Measurements from ENCODE around the gene SUMO3. TPM values are rescaled to one million over a fixed set of nuclear protein-coding genes. Genes with fewer than 3 reads are reported as not detected.
"Not testable (repeated sequence)": the region's sequence is repeated elsewhere in the genome, so short reads cannot be mapped to it uniquely, and the experiment has no call there.

Gene SUMO3
- total RNA-seq, 1 donor from 2014 or later: 75.2 TPM

DNA sequence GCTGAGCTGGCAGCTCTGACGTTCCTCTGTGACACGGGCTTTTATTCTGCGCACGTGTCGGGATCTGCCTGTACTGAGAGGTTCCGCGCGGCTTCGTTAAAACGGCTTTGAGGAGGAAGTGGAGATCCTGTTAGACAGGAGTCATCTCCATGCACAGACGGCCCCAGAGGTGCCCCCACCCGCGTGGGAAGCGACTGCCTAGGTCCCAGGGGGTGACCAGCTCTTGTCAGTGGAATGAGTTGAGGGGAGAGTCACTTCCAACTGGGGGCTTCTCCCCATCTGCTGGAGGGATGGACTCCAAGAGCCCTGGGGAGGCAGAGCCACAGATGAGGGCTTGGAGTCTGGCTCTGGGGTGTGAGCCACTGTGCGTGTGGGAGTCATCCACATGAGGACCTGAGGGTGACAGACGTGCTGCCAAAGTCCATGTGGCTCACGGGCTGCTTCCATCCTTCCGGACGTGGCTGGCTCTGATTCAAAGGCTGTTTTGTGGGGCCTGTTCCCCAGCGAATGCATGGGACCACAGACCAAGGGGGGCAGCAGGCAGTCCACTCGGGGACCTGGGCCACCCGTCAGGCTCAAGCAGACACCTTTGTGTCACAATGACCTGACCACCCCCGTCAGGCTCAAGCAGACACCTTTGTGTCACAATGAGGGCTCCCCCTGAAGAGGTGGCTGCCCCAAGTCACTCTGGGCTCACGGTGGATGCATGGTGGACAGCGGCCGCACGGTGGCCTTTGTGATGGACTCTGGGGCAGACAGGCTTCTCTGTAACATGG, 28.8 kb upstream of the SUMO3 start:
- DNase-seq: peak; percentile 66

- no peak for DNase-seq
Observed at GRCh38 chr21:44846224-44846484, 28.3 kb upstream of the SUMO3 start.

GRCh38 chr21:44845418-44846223, 27.8 kb upstream of the SUMO3 start:
- DNase-seq: peak; percentile 71

DNA sequence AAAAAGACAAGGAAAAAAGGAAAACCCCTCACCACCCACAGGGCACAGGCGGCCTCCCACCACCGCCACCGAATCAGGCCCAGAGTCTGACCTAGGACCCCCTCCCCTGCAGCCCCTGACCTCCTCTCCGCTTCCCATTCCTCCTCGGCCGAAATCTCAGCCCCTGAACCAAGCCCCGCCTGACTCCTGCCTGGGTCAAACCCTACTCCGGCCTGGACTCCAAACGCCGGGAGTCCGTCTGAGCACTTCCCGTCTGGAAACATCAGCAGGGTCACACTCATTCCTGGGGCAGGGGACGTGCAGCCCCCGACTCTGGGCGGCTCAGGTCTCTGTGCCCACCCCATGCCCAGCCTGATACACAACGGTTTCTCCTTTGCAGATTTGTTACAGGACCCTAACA, 26.4 kb upstream of the SUMO3 start:
- no peak for DNase-seq

DNA sequence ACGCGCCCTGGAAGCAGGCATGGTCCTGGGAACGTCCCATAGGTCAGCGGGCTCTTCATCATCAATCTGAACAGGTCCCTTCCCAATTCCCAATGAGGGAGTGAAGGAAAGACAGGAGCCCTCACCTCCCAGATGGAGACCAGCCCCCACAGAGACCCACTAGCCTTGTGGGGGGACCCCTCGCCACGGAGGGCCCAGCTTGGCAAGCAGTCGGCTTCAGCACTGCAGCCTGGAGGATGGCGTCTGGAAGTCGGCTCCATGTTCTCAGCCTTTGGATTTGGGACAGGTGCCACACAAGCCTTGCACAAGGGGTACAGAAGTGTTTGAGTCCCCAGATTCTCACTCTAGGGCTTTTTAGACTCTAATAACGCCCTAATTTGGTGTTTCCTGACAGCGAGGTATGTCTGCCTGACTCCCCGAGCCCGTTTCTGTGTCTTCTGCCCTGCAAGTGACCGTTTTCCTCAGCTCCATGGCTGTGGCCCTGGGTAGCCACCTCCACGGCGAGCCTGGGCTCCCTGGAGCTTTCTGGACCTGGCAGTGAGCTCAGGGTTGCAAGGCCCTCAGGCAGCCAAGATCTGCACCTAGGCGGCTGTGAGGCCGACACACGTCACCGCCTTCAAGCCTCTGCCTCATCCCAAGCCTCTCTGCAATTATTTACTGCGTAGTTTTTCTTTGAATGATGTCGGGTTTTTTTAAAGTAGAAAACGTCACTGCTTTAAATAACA, 25.0 kb upstream of the SUMO3 start:
- no peak for DNase-seq

DNA sequence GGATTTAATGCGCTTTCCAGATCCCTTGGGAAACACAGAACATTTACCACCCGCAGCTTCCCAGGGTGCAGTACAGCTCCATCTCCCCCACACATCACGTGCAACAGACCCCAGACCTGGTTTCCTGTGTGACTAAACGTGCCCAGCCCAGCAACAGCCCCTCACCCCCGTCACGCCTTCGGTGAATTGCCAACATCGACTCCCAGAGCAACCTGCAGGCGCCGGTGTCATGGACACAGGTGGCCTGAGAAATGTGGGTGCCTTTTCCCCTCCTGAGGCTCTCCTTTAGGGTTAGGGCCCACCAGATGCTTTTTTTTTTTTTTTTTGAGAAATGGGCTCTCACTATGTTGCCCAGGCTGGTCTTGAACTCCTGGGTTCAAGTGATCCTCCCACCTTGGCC, 24.2 kb upstream of the SUMO3 start:
- no peak for DNase-seq

DNA sequence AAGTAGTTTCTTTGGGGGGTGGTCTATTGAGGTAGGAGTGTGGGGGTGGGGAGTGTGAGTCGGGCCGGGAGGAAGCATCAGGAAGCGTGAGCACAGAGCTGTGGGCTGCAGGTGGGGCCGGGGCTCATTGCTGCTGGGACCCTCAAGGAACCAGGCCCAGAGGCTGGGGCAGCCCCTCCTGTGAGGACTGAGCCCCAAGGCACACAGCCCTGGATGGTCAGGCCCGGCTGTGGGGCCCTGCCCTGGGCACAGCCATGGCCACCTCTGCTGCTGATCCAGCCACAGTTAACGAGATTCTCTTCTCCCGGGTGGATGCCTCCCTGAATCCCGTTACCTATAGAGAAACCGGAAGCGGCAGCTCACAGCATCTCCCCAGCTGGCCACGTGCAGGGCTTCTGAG, 22.9 kb upstream of the SUMO3 start:
- DNase-seq: no peak

DNA sequence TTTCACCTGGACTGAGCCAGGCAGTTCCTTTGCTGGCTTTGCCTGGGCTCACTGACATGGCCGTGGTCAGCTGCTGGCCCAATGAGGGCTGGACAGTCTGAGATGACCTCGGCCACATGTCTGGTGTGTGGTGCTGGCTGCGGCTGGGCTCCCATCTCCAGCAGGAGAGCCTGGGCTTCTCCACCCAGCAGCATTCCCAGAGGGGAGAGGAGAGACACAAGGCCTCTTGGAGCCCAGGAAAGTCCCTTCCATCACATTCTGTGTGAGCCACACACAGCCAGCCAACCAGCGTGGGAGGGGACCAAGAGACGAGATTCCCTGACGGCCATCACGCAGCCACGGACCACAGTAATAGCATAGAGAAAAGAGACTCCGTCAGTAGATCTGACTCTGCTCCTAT, 21.1 kb upstream of the SUMO3 start:
- no peak for DNase-seq

GRCh38 chr21:44838039-44838895, 20.4 kb upstream of the SUMO3 start:
- no peak for DNase-seq

DNA sequence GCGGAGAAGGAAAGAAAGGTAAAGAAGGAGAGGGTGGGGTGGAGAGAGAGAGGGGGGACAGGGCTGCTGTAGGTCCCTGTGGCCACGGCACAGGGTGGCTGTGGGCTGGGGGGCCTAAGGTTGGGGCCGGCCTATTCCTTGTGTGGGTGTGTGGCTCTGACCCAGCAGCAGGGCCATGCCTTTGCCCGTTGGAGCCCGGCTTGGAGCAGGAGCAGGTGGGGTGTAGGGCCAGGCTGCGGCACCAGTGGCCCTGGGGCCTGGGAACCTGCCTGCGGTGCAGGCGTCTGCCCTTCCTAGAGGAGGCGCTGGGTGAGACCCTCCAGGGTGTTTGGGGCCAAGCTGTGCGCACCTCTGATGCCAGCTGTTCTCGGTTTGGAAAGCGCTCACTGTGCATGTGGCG, 19.7 kb upstream of the SUMO3 start:
- no peak for DNase-seq

GRCh38 chr21:44836666-44837471, 19.0 kb upstream of the SUMO3 start:
- DNase-seq: no peak

DNA sequence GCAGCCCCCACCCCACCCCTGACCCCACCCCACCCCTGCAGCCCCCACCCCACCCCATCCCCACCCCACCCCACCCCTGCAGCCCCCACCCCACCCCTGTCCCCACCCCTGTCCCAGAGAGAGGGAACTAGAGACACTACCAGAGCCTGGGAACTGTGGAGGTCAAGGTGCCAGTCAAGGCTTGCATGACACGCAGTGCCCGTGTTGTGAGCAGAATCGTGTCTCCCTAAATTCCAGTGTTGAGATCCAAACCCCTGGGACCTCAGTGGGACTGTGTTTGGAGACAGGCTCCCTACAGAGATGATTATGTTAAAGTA, 18.4 kb upstream of the SUMO3 start:
- DNase-seq: no peak

DNA sequence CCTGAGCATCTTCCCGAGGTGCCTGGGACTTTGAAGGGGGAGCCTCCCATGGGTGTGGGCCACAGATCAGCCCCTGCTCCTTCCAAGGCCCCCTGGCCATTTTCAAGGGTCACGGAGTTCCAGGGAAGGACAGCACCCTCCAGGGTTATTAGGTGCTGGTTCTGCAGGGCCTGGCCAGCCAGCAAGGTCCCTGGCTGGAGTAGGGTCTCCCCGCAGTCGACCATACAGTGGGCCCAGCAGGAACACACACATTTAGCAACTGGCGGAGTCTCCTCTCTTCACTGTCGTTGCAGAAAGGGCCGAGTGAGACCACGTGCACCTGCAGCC, 17.7 kb upstream of the SUMO3 start:
- DNase-seq: no peak

DNA sequence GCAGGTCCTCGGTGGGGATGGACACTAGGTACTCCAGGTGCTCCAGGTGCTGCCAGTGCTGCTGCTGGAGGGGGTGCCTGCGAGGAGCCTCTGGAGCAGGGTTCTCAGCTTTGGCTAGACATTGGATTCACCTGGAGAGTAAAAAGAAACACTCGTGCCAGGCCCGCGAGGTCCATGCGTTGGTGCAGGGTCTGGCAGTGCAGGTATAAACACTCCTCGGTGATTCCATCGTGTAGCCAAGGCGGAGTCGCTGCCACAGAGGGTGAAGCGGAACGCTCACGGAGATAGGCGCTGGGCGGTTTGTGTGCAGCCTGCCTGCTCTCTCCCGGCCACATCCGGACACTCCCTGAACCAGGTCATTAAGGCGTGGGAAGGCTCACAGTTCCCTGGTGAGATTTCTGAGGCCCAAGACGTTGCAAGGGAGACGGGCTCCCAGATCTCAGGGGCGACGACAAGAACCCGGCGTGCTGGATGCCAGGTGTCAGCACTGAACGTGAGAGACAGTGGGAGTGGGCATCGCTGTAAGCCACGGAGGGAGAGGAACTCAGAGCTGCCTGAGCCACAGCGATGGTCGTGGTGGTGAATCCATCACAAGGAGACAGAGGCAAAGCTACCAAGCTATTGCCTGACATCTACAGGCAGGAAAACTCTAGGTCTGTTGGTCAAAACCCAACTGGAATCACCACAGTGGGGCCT, 17.2 kb upstream of the SUMO3 start:
- DNase-seq: no peak

- DNase-seq: no peak
Observed at GRCh38 chr21:44834231-44834950, 16.5 kb upstream of the SUMO3 start.

- DNase-seq: no peak
Observed at GRCh38 chr21:44833663-44834062, 15.8 kb upstream of the SUMO3 start.

- DNase-seq: not testable (repeated sequence)
Observed at GRCh38 chr21:44832516-44833255, 14.8 kb upstream of the SUMO3 start.

GRCh38 chr21:44831227-44831860, 13.5 kb upstream of the SUMO3 start:
- no peak for DNase-seq

GRCh38 chr21:44829507-44830092, 11.7 kb upstream of the SUMO3 start:
- no peak for DNase-seq
